GM12878 (cell line): Measurements from ENCODE around the gene NCAM2. TPM values are rescaled to one million over a fixed set of nuclear protein-coding genes. Genes with fewer than 3 reads are reported as not detected.
A peak's percentile ranks its signal among the peaks of the same experiment; 100 is the strongest.

ENCODE experiments used
- ATAC-seq: fragments of 200-7000 bp; cut with Tn5 transposase; 3 replicates; pipeline ENCODE4 v1.9.1; 2020; ENCODE audit warnings: mild to moderate bottlenecking, moderate library complexity
- BruUV-seq: library from RNA; stranded (reverse); fragments of 400-500 nt; replicated peaks from 2 replicates; lab custom pipeline; 2021; lab: Mats Ljungman, UMichigan
- CTCF ChIA-PET: fragments of 300-600 bp; sonication (Branson Sonifier 250); formaldehyde crosslinking; extraction: SDS; loops from one replicate; lab custom pipeline; 2021; ENCODE audit warnings: inconsistent platforms; lab: Yijun Ruan, JAX
- POLR2A ChIA-PET: fragments of 350-600 bp; formaldehyde crosslinking; extraction: SDS; loops from one replicate; lab custom pipeline; 2021; ENCODE audit warnings: inconsistent platforms; lab: Charles Lee
- RAD21 ChIA-PET: fragments of 300-600 bp; sonication (Branson Sonifier 250); formaldehyde crosslinking; loops from one replicate; lab custom pipeline; 2023; ENCODE audit warnings: antibody characterized with exemption; ENCODE audit not compliant: unreplicated experiment; lab: Charles Lee
- SMC1A ChIA-PET: fragments of 300-600 bp; sonication (Branson Sonifier 250); formaldehyde crosslinking; loops from one replicate; lab custom pipeline; 2023; ENCODE audit not compliant: unreplicated experiment, uncharacterized antibody; lab: Charles Lee
- DNase-seq: peaks from one replicate; pipeline ENCODE4 v3.0.0-alpha.2; 2011; ENCODE audit warnings: low read depth, low spot score
- FAIRE-seq: peaks from 3 replicates; lab custom pipeline; 2011; peaks lifted over from hg19 to GRCh38; lab: Jason Lieb, UNC
- H2AFZ ChIP-seq: 2 replicates; pipeline ENCODE4 v1.6.0; 2011; ENCODE audit warnings: low read depth, low read length, control low read depth; ENCODE audit not compliant: control insufficient read depth
- H3K27ac ChIP-seq: 2 replicates; pipeline ENCODE4 v1.5.1; 2011; ENCODE audit warnings: control low read depth; ENCODE audit not compliant: control insufficient read depth, insufficient read depth
- H3K27me3 ChIP-seq, 2 experiments: replicated peaks in 1 of 2; 2 replicates each; pipeline versions ENCODE4 v1.6.0 to v1.6.1; 2011; ENCODE audit warnings: low read length in 1 of 2; ENCODE audit not compliant: control insufficient read depth in 2 of 2, insufficient read depth in 2 of 2
- H3K36me3 ChIP-seq, 2 experiments: 2 replicates each; pipeline ENCODE4 v1.5.1; 2011; ENCODE audit warnings: low read length in 1 of 2; ENCODE audit not compliant: control insufficient read depth in 2 of 2, insufficient read depth in 2 of 2
- H3K4me1 ChIP-seq: 2 replicates; pipeline ENCODE4 v1.6.1; 2011; ENCODE audit warnings: mild to moderate bottlenecking, low read length, moderate library complexity, mixed read lengths; ENCODE audit not compliant: control insufficient read depth, insufficient read depth
- H3K4me2 ChIP-seq: 2 replicates; pipeline ENCODE4 v1.6.0; 2011; ENCODE audit warnings: control low read depth; ENCODE audit not compliant: control insufficient read depth, insufficient read depth
- H3K4me3 ChIP-seq: fragments of 200-600 bp; sonication (generic); 2 replicates; pipeline ENCODE4 v1.5.1; 2016
- H3K79me2 ChIP-seq: 2 replicates; pipeline ENCODE4 v1.6.0; 2011; ENCODE audit warnings: low read length; ENCODE audit not compliant: control insufficient read depth, insufficient read depth
- H3K9ac ChIP-seq: 2 replicates; pipeline ENCODE4 v1.8.0; 2011; ENCODE audit warnings: low read length, control low read depth, mixed read lengths; ENCODE audit not compliant: control insufficient read depth, insufficient read depth
- H3K9me3 ChIP-seq: replicated peaks from 3 replicates; pipeline ENCODE4 v1.5.1; 2011; ENCODE audit warnings: mild to moderate bottlenecking, low read length; ENCODE audit not compliant: control insufficient read depth, insufficient read depth
- H4K20me1 ChIP-seq: 2 replicates; pipeline ENCODE4 v1.6.0; 2011; ENCODE audit not compliant: control insufficient read depth, insufficient read depth
- ATF7 ChIP-seq: fragments of 450-650 bp; IDR thresholded peaks from 2 replicates; pipeline ENCODE4 v1.6.1; 2016; ENCODE audit warnings: low read depth, mild to moderate bottlenecking
- HDAC6 ChIP-seq: fragments of 200-600 bp; sonication (generic); IDR thresholded peaks from one replicate; pipeline ENCODE4 v1.8.0; 2017; ENCODE audit warnings: antibody characterized with exemption; ENCODE audit not compliant: unreplicated experiment
- LARP7 ChIP-seq: fragments of 450-650 bp; IDR thresholded peaks from 2 replicates; pipeline ENCODE4 v1.6.1; 2017; ENCODE audit warnings: mild to moderate bottlenecking
- NFIC ChIP-seq: IDR thresholded peaks from 2 replicates; pipeline ENCODE4 v1.6.1; 2012; ENCODE audit warnings: low read depth, mild to moderate bottlenecking, inconsistent platforms, low read length, moderate library complexity
- NFYA ChIP-seq: IDR thresholded peaks from 2 replicates; pipeline ENCODE4 v1.6.1; 2011; ENCODE audit warnings: low read depth, mild to moderate bottlenecking, low read length, improper control_type of control experiment, borderline replicate concordance
- PML ChIP-seq: IDR thresholded peaks from 2 replicates; pipeline ENCODE4 v1.6.1; 2012; ENCODE audit warnings: low read length, inconsistent platforms
- POLR2AphosphoS2 ChIP-seq: IDR thresholded peaks from 2 replicates; pipeline ENCODE4 v1.6.1; 2011; ENCODE audit warnings: low read depth, mild to moderate bottlenecking, low read length, improper control_type of control experiment, moderate library complexity
- RELA ChIP-seq: fragments of 450-650 bp; IDR thresholded peaks from 2 replicates; pipeline ENCODE4 v1.8.0; 2014; ENCODE audit warnings: borderline replicate concordance; ENCODE audit not compliant: partially characterized antibody
- SIN3A ChIP-seq: IDR thresholded peaks from 2 replicates; pipeline ENCODE4 v1.6.1; 2012; ENCODE audit warnings: low read depth, low read length, improper control_type of control experiment
- ZNF207 ChIP-seq: fragments of 450-650 bp; IDR thresholded peaks from 2 replicates; pipeline ENCODE4 v1.6.1; 2014; ENCODE audit warnings: antibody characterized with exemption, mild to moderate bottlenecking, borderline replicate concordance
- ZNF24 ChIP-seq: fragments of 450-650 bp; IDR thresholded peaks from 2 replicates; pipeline ENCODE4 v1.6.1; 2017; ENCODE audit warnings: antibody characterized with exemption, mild to moderate bottlenecking
- ZNF384 ChIP-seq: IDR thresholded peaks from 2 replicates; pipeline ENCODE4 v1.6.1; 2012; ENCODE audit warnings: low read depth, mild to moderate bottlenecking, low read length, improper control_type of control experiment, borderline replicate concordance
- WGBS: methylation state at CpG from one replicate; pipeline ENCODE4 v1.1.6; 2016; ENCODE audit warnings: low lambda C conversion rate; ENCODE audit not compliant: insufficient replicate concordance, insufficient coverage; ENCODE audit errors: missing lambda C conversion rate; 5-methylcytosine and 5-hydroxymethylcytosine counted together
- in situ Hi-C: fragments of 300-500 bp; cut with MboI; formaldehyde crosslinking; loops from 9 replicates; pipeline ENCODE4 v1.14.3; 2018; ENCODE audit warnings: mixed read lengths
- intact Hi-C: fragments of 100-400 bp; cut with micrococcal nuclease; formaldehyde crosslinking; loops from one replicate; pipeline ENCODE4 v1.14.2; 2022; ENCODE audit not compliant: unreplicated experiment
- polyA plus RNA-seq, 11 experiments: library from polyadenylated mRNA; depleted of rRNA in 4 of 11; unstranded in 6 of 11; stranded (reverse) in 5 of 11; fragments of >200 nt; fragmentation: Nextera tagmentation in 4 of 11; fragmentation: Illumina TruSeq in 1 of 11; extraction: Ambion mirVana in 4 of 11; extraction: Trizol in 1 of 11; gene quantifications; 1 replicate in 1 of 11; 2 replicates in 10 of 11; pipeline versions ENCODE4 v1.2.1 to v1.2.3, GENCODE V29; 2011 to 2016; ENCODE audit warnings: inconsistent platforms in 2 of 11, missing spikeins in 2 of 11, low read depth in 1 of 11
- total RNA-seq, 4 experiments: library from RNA; depleted of rRNA in 3 of 4; stranded (reverse); fragments of >200 nt in 3 of 4; fragmentation: Illumina TruSeq in 1 of 4; extraction: Trizol in 1 of 4; gene quantifications; 2 replicates each; pipeline versions ENCODE4 v1.2.1 to v1.2.3, GENCODE V29; 2013 to 2021
- TF ChIP-seq, protein P1 (sequence below), 3 experiments: IDR thresholded peaks in 2 of 3; conservative IDR thresholded peaks in 1 of 3; 2 replicates each; pipeline ENCODE4 v1.5.1; 2011; ENCODE audit warnings: low read depth in 3 of 3, low read length in 3 of 3, mild to moderate bottlenecking in 3 of 3, control low read depth in 2 of 3, moderate library complexity in 2 of 3, inconsistent platforms in 1 of 3, mixed read lengths in 1 of 3; ENCODE audit not compliant: control insufficient read depth in 2 of 3, insufficient read depth in 1 of 3; ENCODE audit errors: extremely low read depth in 1 of 3
- TF ChIP-seq, protein P2 (sequence below): fragments of 450-650 bp; formaldehyde crosslinking; IDR thresholded peaks from 2 replicates; pipeline ENCODE4 v1.4.0; 2020; ENCODE audit warnings: mild to moderate bottlenecking, moderate library complexity

The NCAM2 gene
- total and polyA plus RNA-seq, 10 of the 15 experiments (the other 5 are each of a cell fraction or from before 2014, with no cell fraction given), result 0.23 to 0.27 TPM; not detected in 8

DNA sequence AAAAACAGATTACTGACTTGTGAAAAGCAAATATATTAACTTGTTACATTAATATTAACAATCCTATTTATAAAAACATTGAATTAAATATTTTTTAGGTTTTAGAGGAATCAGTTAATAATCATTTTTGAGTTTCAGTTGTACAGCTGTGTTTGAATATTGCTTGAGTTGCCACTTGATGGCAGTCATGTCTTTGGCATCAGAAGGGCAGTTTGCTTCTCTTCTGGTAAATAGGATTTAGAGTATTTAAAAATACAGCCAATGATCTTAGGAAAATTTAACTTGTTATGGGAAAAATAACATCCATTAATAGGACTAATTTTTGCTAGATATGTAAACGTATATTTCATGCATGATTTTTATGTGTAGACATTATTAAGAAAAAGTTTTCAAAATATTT is 234.1 kb downstream of the NCAM2 start:
- Histone ChIP-seq H3K9me3 (no peaks in the 10 kb centered on the region), H3K4me2 (no peak overlapping the region), H4K20me1 (no peaks in the 10 kb centered on the region), H3K4me3 (no peak overlapping the region), H2AFZ (no peak overlapping the region), H3K4me1 (no peaks in the 10 kb centered on the region), H3K9ac (no peak overlapping the region), H3K27me3 (no peaks in the 10 kb centered on the region), H3K27ac (no peak overlapping the region), H3K36me3 (no peaks in the 10 kb centered on the region), H3K79me2 (no peaks in the 10 kb centered on the region)
- ATAC-seq (no peak), FAIRE-seq (no peak), DNase-seq (no peak)
- ChIA-PET RAD21 (no interaction called here), SMC1A (no interaction called here), CTCF (interaction anchor here (1.4 kb wide), 1 partner anchor 10 kb away, joined by 3 read pairs; no protein-coding TSS in a partner anchor), POLR2A (no interaction called here)
- TF ChIP-seq, protein P1, sequence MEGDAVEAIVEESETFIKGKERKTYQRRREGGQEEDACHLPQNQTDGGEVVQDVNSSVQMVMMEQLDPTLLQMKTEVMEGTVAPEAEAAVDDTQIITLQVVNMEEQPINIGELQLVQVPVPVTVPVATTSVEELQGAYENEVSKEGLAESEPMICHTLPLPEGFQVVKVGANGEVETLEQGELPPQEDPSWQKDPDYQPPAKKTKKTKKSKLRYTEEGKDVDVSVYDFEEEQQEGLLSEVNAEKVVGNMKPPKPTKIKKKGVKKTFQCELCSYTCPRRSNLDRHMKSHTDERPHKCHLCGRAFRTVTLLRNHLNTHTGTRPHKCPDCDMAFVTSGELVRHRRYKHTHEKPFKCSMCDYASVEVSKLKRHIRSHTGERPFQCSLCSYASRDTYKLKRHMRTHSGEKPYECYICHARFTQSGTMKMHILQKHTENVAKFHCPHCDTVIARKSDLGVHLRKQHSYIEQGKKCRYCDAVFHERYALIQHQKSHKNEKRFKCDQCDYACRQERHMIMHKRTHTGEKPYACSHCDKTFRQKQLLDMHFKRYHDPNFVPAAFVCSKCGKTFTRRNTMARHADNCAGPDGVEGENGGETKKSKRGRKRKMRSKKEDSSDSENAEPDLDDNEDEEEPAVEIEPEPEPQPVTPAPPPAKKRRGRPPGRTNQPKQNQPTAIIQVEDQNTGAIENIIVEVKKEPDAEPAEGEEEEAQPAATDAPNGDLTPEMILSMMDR (IDR thresholded peaks at IDR 0.05 in 2 of 3, conservative IDR thresholded peaks at IDR 0.05 in 1 of 3; ENCODE audit: control insufficient read depth in 2 of 3, extremely low read depth in 1 of 3, insufficient read depth in 1 of 3, low read depth in 3 of 3, low read length in 3 of 3), result 0 out of 6 replicates have a peak, but pooled peaks of 1 of the 3 experiments have one; percentile 1
- TF ChIP-seq LARP7 (no peak), SIN3A (no peak)
- intact Hi-C loops, result no loop called here
- WGBS, result 0% methylated on average over 1 of the region's 1 CpG
- in situ Hi-C loops, result no loop called here
- BruUV-seq, result no TSS peak

DNA sequence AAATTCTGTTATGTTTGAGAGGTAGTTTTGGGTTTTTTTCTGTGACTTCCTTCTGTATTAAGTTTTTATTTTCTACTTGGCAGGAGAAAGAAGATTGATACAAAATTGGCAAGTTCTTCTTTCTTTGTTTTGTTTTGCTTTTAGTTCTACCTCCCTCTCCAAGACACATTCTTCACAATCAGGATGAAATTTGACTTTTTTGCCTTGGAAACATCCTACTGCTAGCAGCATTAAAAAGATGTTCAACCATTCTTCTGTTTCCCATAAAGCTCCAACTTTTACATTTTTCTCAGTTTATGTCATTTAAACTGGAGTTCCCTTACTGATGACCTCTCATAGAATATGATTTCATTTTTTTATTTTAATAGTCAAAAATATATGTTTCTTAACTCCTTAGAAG is 234.8 kb downstream of the NCAM2 start:
- Histone ChIP-seq H4K20me1 (no peaks in the 10 kb centered on the region), H3K9me3 (no peaks in the 10 kb centered on the region), H3K36me3 (no peaks in the 10 kb centered on the region), H3K4me1 (no peaks in the 10 kb centered on the region), H3K27ac (no peak overlapping the region), H3K4me3 (no peak overlapping the region), H3K79me2 (no peaks in the 10 kb centered on the region), H2AFZ (no peak overlapping the region), H3K27me3 (no peaks in the 10 kb centered on the region), H3K9ac (no peak overlapping the region), H3K4me2 (no peak overlapping the region)
- no TSS peak for BruUV-seq
- in situ Hi-C loops (no loop called here), intact Hi-C loops (no loop called here)
- RAD21 ChIA-PET, result no interaction called here
- CTCF ChIA-PET, result interaction anchor here (1.4 kb wide), 1 partner anchor 9 kb away, joined by 3 read pairs; no protein-coding TSS in a partner anchor
- no peak for FAIRE-seq
- DNase-seq, result no peak
- no peak for ATAC-seq
- SMC1A ChIA-PET, result no interaction called here
- POLR2A ChIA-PET, result no interaction called here
- TF ChIP-seq, protein P2, sequence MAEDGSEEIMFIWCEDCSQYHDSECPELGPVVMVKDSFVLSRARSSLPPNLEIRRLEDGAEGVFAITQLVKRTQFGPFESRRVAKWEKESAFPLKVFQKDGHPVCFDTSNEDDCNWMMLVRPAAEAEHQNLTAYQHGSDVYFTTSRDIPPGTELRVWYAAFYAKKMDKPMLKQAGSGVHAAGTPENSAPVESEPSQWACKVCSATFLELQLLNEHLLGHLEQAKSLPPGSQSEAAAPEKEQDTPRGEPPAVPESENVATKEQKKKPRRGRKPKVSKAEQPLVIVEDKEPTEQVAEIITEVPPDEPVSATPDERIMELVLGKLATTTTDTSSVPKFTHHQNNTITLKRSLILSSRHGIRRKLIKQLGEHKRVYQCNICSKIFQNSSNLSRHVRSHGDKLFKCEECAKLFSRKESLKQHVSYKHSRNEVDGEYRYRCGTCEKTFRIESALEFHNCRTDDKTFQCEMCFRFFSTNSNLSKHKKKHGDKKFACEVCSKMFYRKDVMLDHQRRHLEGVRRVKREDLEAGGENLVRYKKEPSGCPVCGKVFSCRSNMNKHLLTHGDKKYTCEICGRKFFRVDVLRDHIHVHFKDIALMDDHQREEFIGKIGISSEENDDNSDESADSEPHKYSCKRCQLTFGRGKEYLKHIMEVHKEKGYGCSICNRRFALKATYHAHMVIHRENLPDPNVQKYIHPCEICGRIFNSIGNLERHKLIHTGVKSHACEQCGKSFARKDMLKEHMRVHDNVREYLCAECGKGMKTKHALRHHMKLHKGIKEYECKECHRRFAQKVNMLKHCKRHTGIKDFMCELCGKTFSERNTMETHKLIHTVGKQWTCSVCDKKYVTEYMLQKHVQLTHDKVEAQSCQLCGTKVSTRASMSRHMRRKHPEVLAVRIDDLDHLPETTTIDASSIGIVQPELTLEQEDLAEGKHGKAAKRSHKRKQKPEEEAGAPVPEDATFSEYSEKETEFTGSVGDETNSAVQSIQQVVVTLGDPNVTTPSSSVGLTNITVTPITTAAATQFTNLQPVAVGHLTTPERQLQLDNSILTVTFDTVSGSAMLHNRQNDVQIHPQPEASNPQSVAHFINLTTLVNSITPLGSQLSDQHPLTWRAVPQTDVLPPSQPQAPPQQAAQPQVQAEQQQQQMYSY (CRISPR knock-in tag), result no peak
- TF ChIP-seq ZNF24 (no peak), POLR2AphosphoS2 (no peak), HDAC6 (no peak), ZNF207 (no peak), NFYA (no peak), RELA (no peak), ZNF384 (no peak), NFIC (no peak), ATF7 (no peak), PML (no peak)
